Measurements from ENCODE around the gene PDP2. TPM values are rescaled to one million over a fixed set of nuclear protein-coding genes. Genes with fewer than 3 reads are reported as not detected.
A peak's percentile ranks its signal among the peaks of the same experiment; 100 is the strongest.

PDP2 gene
- total and polyA plus RNA-seq, 9 of the 15 experiments (the other 6 are each of a cell fraction or from before 2014, with no cell fraction given) = 2.5 to 24.3 (median 7.2) TPM

DNA sequence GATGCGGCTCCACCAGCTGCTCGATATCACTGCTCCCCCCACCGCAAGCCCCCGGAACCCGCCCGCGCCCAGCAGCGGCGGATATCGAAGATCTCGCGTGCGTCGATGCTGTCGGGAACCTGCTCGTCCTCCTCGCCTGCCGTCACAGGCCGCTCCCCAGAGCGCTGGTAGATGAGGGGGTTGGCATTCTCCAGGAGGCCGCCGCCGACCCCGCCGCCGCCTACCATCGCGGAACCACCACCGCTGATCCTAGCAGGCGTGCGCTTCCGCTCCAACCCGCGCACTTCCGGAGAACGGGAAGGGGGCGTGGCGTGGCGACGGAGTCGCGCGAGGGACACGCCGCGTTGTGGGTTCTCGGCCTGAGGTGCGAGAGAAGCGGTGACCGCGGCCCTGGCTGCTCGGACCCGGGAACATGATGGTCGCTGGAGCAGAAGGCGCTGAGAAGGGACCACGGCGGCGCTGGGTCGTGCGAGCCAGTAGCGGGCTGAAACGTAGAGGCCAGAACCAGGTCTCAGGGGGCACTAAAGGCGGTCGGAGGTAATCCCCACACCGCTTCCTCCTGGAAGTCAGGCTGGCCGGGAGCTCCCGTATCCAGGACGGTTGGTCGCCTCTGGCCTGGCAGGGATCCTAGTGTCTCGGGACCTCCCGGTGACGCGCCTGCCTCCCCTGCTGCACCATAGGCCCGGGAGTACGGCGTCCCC, 54.0 kb downstream of the PDP2 start, which contains the start of gene CIAO2B (continued):
- TF ChIP-seq NFYB (IDR thresholded peaks at IDR 0.05; ENCODE audit: extremely low read depth, insufficient read length) (no peak), ZBTB8A (IDR thresholded peaks at IDR 0.05; ENCODE audit: partially characterized antibody) (no peak), CBX3 (IDR thresholded peaks at IDR 0.05; ENCODE audit: borderline replicate concordance in 1 of 2, low read length in 2 of 2) (peak in 1 of 2 experiments; percentile 65; a peak in 1 of 3 replicates), ZC3H11A (IDR thresholded peaks at IDR 0.05; ENCODE audit: low read depth, low read length) (no peak), TAL1 (IDR thresholded peaks at IDR 0.05) (no peak), SAP30 (IDR thresholded peaks at IDR 0.05; ENCODE audit: borderline replicate concordance, insufficient read depth, low read depth, low read length, poor library complexity, severe bottlenecking) (peak; percentile 74), NELFE (IDR thresholded peaks at IDR 0.05; ENCODE audit: insufficient read depth, insufficient read length) (no peak), CREM (IDR thresholded peaks at IDR 0.05; ENCODE audit: low read depth) (peak; percentile 88), RBFOX2 (IDR thresholded peaks at IDR 0.05; ENCODE audit: low read depth, low read length) (peak; percentile 94), SOX6 (IDR thresholded peaks at IDR 0.05) (peak; percentile 30; the same call in 1 of the 2 replicates), POLR2G (IDR thresholded peaks at IDR 0.05; ENCODE audit: low read depth, low read length) (peak; percentile 94), MCM7 (IDR thresholded peaks at IDR 0.05) (no peak), ZBED1 (IDR thresholded peaks at IDR 0.05) (0 out of 2 replicates have a peak, but pooled peaks have one; percentile 57), ETV5 (CRISPR knock-in tag; IDR thresholded peaks at IDR 0.05; ENCODE audit: low read depth) (peak; percentile 95), HMGN3 (IDR thresholded peaks at IDR 0.05; ENCODE audit: borderline replicate concordance, extremely low read depth, insufficient read length, low read depth, low read length) (peak; percentile 44)
- TF ChIP-seq, protein P1, sequence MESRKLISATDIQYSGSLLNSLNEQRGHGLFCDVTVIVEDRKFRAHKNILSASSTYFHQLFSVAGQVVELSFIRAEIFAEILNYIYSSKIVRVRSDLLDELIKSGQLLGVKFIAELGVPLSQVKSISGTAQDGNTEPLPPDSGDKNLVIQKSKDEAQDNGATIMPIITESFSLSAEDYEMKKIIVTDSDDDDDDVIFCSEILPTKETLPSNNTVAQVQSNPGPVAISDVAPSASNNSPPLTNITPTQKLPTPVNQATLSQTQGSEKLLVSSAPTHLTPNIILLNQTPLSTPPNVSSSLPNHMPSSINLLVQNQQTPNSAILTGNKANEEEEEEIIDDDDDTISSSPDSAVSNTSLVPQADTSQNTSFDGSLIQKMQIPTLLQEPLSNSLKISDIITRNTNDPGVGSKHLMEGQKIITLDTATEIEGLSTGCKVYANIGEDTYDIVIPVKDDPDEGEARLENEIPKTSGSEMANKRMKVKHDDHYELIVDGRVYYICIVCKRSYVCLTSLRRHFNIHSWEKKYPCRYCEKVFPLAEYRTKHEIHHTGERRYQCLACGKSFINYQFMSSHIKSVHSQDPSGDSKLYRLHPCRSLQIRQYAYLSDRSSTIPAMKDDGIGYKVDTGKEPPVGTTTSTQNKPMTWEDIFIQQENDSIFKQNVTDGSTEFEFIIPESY (CRISPR knock-in tag; IDR thresholded peaks at IDR 0.05) = peak; percentile 59; the same call in 1 of the 2 replicates
- TF ChIP-seq, protein P2, sequence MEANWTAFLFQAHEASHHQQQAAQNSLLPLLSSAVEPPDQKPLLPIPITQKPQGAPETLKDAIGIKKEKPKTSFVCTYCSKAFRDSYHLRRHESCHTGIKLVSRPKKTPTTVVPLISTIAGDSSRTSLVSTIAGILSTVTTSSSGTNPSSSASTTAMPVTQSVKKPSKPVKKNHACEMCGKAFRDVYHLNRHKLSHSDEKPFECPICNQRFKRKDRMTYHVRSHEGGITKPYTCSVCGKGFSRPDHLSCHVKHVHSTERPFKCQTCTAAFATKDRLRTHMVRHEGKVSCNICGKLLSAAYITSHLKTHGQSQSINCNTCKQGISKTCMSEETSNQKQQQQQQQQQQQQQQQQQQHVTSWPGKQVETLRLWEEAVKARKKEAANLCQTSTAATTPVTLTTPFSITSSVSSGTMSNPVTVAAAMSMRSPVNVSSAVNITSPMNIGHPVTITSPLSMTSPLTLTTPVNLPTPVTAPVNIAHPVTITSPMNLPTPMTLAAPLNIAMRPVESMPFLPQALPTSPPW (CRISPR knock-in tag; IDR thresholded peaks at IDR 0.05) = peak; percentile 52; the same call in 1 of the 2 replicates
- TF ChIP-seq, protein P3, sequence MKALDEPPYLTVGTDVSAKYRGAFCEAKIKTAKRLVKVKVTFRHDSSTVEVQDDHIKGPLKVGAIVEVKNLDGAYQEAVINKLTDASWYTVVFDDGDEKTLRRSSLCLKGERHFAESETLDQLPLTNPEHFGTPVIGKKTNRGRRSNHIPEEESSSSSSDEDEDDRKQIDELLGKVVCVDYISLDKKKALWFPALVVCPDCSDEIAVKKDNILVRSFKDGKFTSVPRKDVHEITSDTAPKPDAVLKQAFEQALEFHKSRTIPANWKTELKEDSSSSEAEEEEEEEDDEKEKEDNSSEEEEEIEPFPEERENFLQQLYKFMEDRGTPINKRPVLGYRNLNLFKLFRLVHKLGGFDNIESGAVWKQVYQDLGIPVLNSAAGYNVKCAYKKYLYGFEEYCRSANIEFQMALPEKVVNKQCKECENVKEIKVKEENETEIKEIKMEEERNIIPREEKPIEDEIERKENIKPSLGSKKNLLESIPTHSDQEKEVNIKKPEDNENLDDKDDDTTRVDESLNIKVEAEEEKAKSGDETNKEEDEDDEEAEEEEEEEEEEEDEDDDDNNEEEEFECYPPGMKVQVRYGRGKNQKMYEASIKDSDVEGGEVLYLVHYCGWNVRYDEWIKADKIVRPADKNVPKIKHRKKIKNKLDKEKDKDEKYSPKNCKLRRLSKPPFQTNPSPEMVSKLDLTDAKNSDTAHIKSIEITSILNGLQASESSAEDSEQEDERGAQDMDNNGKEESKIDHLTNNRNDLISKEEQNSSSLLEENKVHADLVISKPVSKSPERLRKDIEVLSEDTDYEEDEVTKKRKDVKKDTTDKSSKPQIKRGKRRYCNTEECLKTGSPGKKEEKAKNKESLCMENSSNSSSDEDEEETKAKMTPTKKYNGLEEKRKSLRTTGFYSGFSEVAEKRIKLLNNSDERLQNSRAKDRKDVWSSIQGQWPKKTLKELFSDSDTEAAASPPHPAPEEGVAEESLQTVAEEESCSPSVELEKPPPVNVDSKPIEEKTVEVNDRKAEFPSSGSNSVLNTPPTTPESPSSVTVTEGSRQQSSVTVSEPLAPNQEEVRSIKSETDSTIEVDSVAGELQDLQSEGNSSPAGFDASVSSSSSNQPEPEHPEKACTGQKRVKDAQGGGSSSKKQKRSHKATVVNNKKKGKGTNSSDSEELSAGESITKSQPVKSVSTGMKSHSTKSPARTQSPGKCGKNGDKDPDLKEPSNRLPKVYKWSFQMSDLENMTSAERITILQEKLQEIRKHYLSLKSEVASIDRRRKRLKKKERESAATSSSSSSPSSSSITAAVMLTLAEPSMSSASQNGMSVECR (CRISPR knock-in tag; IDR thresholded peaks at IDR 0.05) = peak; percentile 94

Measured in K562 (cell line).